ENCODE data around the gene PAM.

PAM gene

DNA sequence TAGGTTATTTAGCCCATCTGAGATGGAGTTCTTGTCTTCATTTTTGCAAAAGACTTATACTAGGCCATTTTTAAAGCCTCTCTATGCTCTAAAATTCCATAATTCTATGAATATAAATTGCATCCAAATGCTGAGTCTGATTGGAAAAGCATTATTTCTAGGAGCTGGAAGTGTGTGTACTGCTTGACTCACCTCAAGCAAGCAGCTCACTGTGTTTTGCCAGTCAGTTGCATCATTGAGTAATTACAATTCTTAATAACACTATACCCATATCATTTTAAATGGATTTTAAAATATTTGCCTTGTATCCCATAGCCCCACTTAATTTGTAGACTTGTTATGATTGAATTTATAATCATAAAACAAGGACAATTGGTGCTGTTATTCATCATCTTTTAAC is 161.0 kb downstream of the PAM start:
- DNase-seq (ENCODE audit: low read depth, low spot score): no peak

DNA sequence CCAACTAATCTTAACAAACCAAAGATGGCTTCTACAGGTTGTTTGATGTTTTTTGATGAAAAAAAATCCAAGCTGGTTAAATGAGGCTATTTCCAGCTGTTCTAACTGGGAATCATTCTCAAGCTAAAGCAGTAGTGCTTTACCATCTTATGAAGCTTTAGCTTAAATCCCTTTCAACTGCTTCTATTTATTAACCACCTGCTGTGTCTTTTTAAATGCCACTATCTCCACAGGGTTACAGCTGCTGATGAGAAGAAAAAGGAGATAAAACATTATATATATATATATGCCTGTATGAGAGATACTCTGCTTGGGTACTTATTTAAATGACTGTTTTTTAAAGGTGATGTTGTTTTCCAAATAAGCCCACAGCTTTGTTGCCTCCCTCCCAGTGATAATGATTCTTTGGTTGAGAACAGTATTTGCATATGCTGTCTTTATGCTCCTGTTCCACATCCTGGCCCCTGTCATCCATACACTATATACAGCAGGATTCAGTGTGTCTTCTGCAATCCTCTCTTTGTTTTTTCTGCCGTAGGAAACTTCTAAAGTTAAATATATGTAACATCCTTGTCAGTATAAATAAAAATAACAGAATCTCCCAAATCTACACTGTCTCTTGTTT is 164.0 kb downstream of the PAM start:
- H3K4me3 ChIP-seq (ENCODE audit: low read length): no peak overlapping the region
- no peak for DNase-seq (ENCODE audit: low read depth, low spot score)

More for the DNA sequence above, 161.0 kb downstream of the PAM start:
- H3K4me3 ChIP-seq (ENCODE audit: low read length): no peak overlapping the region

DNA sequence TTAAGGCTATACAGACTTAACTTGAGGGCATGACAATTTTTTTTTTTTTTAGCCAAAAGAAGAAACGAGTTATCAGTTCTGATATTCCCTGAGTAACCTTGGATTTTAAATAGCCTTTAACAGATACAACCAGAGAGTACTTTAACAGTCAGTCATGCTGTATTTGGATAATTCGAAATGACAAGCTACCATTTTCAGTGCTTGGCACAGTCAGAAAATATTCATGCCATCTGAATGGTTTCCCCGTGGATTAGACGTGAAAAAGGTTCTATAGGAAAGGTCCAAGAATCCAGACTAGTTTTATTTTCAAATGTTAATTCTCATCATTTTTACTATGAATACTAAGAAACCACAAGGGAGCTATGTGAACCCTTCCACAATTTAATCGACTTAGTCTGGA is 165.7 kb downstream of the PAM start:
- DNase-seq (ENCODE audit: low read depth, low spot score): no peak

DNA sequence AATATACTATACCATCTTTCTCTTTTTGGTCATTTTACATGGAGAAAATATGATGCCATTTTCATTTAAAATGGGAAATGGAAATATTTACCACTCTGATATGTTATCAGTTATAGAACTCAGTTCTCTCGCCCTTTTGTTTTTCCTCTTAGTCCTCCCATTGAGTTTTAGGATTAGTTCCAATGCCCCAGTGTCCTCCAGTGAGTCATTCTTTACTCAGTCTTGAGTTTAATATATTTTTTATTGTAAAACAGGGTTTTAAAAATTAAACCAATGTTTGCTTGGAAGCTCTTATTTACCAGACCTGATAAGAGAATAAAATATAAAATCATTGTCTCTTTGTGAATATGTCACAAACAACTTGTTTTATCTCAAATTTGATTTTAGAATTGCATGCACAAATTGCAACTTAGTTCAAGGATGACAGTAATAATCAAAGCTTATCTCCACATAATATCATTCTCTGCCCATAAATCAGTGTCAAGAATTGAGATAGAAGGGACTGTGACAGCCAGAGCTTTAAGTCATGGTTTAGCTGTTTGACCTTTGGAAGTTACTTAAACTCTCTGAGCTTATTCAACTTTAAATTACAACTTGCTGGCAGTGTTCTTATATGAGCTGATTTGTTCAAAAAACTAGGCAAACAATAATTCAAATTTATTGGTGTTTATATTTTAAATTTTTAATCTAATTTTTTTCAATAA is 166.4 kb downstream of the PAM start:
- DNase-seq (ENCODE audit: low read depth, low spot score): no peak

More for the DNA sequence above, 165.7 kb downstream of the PAM start:
- H3K4me3 ChIP-seq (ENCODE audit: low read length): no peak overlapping the region

DNA sequence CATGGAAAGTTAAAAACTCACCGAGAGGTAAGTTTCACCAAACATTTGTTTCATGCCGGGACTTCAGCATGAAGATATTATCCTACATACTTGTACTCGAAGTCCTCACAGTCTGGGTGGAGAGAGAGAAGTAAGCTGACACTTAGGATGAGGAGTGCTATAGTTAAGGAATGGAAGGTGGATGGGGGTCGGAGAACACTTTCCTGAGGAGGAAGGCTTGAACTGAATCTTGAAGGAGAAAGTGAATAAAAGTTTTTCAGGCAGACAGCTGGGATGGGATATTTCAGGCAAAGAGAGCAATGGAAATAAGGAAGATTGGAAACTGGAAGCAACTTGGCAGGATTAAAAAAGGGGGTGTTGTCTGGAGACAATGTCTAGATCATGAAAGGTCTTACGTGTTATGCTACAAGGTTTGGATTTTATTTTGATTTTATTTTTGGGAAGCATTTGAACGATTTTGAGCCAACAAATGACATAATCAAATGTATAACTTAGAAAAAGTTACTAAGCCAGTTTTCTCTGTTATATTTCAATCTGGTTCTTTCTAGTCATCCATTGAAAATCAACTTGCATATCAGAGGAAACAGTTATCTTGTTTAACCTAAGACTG is 167.1 kb downstream of the PAM start:
- no peak overlapping the region for H3K4me3 ChIP-seq (ENCODE audit: low read length)
- no peak for DNase-seq (ENCODE audit: low read depth, low spot score)

More for the DNA sequence above, 166.4 kb downstream of the PAM start:
- H3K4me3 ChIP-seq (ENCODE audit: low read length): no peak overlapping the region

DNA sequence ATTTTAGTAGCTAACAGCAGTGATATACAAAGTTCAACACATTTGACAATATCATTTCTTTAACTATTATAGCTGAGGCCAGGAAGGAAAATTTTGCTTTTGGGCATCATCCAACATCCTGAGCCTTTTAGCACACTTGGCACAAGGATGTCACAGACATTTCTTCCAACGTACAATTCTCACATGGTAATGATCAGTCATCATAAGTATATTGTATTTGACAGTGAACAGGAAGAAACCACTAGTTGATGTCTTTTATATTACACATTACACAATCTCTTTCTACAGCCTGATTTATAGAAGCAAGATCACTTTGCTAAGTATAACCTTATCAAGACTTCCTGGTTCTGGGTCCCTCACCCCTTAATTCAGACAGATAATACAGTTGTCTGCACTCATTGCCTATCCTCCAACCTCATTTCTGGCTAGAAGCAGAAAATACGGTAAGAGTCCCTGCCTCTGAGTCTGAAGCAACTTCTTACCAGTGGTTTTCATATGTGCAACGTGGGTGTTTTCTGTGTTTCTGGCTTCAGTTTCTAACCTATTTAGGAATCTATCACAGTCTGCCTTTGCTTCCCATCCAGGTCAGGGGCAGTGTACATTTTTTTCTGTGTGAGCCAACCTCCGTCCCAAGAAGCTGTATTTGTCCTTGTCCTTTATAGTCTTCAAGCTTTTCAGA is 167.8 kb downstream of the PAM start:
- no peak overlapping the region for H3K4me3 ChIP-seq (ENCODE audit: low read length)
- DNase-seq (ENCODE audit: low read depth, low spot score): no peak

DNA sequence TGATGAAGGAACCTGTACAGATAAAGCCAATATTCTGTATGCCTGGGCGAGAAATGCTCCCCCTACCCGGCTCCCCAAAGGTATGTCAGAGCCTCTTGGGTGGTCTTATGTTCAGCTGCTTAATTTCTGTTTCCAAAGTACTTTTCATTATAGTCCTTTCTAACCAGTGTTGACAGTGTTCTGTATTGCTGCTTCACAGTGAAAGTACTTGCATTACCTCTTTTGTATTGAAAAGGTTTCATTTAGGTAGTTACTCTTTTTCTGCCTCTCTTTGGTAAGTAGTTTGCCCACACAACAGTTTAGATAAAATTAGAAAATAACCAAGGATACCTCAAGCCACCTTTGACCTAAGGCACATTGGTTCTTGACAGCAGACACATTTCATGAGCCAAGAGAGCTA is 169.9 kb downstream of the PAM start:
- H3K4me3 ChIP-seq (ENCODE audit: low read length): no peak overlapping the region
- DNase-seq (ENCODE audit: low read depth, low spot score): no peak

DNA sequence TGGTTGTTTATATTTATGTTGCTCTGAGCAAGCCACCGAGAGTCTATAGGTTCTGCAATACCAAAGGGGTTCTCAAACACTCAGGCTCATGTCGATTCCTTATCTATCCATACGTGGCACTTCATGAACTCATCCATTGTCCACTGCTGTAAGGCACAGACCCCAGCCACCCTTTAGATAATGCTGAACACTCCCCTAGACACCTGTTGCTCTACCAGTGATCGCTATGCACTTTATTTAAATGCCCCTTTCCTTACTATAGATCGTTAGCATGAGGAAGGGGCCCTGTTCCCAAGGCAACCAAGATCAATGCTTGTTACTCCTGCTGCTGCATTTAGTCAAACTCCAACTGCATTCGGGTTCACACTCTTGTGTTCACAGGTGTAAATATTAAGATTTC is 171.9 kb downstream of the PAM start:
- DNase-seq (ENCODE audit: low read depth, low spot score): no peak
- H3K4me3 ChIP-seq (ENCODE audit: low read length): no peak overlapping the region

DNA sequence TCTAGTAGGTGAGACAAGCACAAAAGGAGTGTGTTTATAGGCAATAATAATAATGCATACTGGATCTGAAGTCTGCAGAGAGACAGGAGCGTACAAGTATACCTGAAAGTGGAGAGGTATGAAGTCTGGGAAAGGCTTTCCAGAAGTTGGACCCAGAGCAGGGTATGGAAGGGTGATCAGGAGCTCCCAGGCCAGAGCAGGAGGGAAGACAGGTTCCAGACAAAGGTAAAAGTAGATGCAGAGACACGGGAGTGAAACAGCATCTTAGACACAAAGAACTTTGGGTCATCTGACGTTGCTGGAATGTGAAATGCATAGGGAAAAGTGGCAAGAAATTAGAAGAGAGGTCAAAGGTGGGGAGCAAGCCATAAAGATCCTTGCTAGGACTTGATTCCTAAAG is 175.1 kb downstream of the PAM start:
- no peak for DNase-seq (ENCODE audit: low read depth, low spot score)
- no peak overlapping the region for H3K4me3 ChIP-seq (ENCODE audit: low read length)

DNA sequence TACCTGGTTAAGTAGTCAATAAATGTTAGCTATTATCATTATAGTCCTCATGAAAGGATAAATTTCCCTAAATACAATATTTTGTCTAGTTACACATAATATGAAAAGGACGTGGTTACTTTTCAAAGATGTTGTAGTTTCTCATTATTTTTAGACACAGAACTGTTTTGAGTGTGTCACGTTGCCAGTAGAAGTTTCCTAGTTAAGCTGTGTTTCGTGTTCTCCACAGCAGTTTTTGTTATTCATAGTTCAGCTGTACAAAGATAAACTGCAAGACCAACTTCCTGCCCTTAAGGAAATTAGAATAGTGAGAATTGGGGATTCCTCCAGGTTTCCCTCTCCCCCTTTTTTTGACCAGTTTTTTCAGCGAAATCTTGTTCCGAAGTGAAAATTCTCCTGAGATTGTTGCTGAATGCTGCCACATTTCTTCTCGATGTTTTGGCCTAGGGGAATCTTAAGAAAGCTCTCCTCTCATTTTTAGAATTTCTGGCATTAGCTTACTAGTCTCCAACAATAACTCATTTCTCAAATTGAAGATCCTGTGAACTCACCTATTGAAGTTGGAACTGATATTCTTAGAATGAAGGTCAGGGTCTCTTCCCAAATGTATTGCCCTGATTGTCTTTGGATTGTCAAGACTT is 176.1 kb downstream of the PAM start:
- no peak for DNase-seq (ENCODE audit: low read depth, low spot score)
- no peak overlapping the region for H3K4me3 ChIP-seq (ENCODE audit: low read length)

DNA sequence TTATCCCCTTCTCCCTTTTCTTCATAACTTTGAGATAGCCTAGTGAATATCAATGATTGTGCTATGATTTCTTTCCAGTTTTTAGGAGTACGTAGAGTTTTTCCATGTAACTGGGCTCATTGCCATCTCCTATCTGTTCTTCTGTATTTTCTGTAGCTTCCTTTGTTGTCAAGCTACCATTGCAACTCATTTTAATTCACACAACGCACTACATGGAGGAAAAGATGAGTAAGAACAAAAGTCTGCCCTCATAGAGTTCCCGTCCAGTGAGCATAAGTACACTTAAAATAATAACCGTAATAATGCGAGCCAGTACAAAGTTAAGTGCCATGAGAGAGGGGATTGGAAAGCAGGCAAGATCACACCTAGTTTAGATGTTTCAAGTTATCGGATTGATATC is 177.7 kb downstream of the PAM start:
- no peak overlapping the region for H3K4me3 ChIP-seq (ENCODE audit: low read length)
- DNase-seq (ENCODE audit: low read depth, low spot score): no peak

DNA sequence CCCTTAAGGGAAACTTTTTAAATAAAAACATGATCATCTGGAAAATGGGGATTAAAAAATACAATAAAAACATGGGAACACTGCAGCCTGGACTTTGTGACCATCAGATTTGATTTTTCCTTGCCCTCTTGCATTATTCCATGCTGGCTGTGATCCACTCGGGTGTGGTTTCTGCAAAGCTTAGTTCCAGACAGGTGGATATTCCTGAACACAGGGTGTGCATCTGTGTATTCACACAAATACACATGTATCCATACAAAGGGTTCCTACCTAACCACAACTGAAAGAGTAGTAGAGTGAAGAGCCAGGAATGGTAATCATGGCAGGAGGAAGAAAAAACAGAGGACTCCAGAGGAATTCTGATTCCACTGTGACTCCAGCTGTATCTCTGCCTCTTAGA is 178.2 kb downstream of the PAM start:
- H3K4me3 ChIP-seq (ENCODE audit: low read length): no peak overlapping the region
- DNase-seq (ENCODE audit: low read depth, low spot score): no peak

DNA sequence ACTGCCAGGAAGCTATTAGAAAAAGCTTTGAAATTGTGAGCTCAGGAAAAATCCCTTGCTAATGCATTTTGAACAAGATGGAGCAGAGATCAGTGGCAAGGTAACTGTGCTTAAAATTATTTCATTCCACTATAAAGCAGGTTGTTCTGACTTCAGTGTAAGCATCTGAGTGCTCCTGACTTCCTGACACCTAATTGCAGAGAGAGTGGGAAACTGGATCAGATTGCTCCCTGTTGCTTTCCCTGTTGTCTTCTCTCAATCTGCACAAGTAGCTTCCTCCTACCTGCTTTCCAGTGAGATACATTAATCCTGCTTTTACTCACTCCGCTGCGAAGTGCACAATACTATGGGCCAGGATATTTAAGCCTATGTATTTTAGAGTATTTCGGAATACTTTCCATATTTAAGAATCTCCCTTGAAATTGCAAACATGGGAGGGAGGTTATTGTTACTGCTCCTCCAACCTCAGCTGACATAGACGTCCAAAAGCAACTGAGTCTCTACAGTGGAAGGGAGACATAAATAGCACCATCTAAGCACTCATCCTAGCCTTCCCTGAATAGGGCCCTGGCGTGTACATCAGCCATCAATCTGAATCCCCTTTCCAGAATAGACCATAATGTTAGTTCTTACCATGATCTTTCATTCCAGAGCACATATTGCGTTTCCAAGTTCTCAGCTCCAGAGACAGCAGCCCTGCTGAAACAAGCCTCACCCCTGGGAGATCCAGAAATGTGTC is 178.8 kb downstream of the PAM start:
- no peak for DNase-seq (ENCODE audit: low read depth, low spot score)
- no peak overlapping the region for H3K4me3 ChIP-seq (ENCODE audit: low read length)

DNA sequence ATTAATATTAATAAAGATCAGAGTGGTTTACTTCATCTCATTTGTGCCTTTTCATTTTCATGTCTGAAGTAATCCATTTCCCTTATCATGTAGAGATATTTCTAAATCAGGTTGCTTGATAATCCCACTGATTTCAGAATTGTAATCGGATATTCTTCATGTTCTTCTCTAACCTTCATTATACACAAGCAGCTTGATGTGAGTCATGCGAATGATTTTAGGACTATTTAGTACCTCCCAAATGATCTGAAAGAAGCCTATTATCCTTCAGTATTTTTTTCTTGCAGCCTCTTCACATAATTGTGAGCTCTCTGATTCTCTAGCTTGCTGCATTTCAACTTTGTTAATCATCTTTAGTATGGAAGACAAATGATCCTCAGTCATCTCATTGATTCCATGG is 182.8 kb downstream of the PAM start:
- no peak for DNase-seq (ENCODE audit: low read depth, low spot score)
- H3K4me3 ChIP-seq (ENCODE audit: low read length): no peak overlapping the region

DNA sequence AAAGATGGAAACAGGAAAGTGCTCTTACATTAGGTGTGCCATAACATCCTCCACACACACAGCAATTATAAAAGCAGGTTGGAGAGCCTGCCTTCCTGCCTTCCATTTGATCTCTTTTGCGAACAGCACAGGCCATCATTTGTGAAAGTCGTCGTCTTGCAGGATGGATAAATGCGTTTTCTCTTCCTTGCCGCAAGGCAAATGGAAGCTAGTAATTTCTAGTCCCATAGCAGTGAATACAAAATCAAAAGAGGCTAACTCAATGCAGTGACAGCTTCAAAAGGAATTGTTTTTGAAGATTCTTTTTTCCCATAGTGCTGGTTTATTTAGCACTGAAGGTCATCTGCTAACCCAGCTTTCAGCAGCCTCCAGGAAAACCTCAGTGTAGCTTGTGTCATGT is 186.0 kb downstream of the PAM start:
- no peak overlapping the region for H3K4me3 ChIP-seq (ENCODE audit: low read length)
- DNase-seq (ENCODE audit: low read depth, low spot score): no peak

DNA sequence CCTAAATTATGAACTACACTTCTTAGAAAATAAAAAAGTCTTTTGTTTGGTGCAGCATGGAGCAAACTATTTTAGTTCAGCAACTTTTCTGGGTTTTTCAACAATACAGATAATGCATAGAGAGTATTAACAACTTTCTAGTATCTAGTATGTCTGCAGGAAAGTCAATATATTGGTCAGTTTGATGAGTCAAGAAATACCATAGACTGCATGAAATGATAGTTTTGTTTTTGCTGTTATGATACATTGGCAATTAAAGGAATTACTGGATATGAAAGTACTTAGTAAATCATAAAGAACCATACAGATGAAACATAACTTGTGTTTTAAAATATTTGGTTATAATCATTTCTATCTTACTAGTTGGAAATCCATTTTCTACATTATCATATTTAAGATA is 191.3 kb downstream of the PAM start:
- DNase-seq (ENCODE audit: low read depth, low spot score): no peak
- no peak overlapping the region for H3K4me3 ChIP-seq (ENCODE audit: low read length)

DNA sequence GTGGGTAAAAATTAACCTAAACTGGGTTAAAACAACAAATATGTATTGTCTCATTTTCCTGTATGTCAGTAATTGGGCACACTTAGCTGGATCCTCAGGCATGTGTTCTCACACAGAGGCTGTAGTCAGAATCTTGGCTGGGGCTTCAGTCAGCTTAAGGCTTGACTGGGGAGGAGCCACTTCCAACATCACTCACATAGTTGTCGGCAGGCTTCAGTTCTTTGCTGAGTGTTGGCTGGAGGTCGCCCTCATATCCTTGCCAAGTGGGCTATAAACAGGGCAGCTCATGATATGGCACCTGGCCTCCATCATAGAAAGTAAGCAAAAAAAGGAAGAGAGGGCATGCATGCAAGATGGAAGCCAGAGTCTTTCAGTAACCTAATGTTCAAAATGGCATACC is 191.9 kb downstream of the PAM start:
- H3K4me3 ChIP-seq (ENCODE audit: low read length): no peak overlapping the region
- DNase-seq (ENCODE audit: low read depth, low spot score): no peak

DNA sequence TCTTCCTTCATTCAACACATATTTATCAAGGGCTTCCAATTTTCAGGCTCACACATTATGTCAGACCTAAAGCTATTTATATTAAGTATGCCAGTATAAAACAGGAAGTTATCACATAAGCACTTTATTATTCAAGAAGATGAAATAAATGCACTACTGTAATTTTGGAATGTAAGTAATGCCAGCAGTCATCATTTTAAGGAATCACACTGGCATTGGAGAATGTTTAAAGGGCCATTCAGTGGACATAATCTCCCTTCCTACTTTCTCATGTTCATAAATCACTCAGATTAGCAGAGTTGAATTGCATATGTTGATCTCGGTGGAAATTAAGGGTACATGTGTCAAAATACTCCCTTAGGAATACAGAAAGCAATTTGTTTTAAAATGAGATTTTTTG is 200.4 kb downstream of the PAM start:
- no peak for DNase-seq (ENCODE audit: low read depth, low spot score)

DNA sequence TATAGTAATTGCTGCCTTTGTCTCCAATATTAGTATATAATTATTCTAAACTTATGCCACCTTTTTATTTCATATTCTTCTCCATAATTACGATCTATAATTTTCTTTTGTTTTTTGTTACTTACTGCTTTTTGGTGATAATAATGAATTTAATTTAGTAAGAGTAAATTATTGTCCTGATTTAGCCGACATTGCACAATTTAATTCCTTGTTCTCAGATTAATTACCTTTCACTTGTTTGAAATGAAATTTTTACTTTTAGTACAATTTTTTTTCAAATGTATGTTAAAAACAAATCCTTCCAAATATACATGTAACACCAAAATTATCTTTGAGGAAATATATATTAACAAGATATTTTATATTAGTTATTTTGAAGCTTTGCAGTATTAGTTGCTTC is 201.5 kb downstream of the PAM start:
- no peak overlapping the region for H3K4me3 ChIP-seq (ENCODE audit: low read length)
- DNase-seq (ENCODE audit: low read depth, low spot score): no peak

More for the DNA sequence above, 200.4 kb downstream of the PAM start:
- H3K4me3 ChIP-seq (ENCODE audit: low read length): no peak overlapping the region
